ENCODE measurements around the gene DIS3. TPM values are rescaled to one million over a fixed set of nuclear protein-coding genes. Genes with fewer than 3 reads are reported as not detected.
A peak's percentile ranks its signal among the peaks of the same experiment; 100 is the strongest.

The DIS3 gene
- total and polyA plus RNA-seq, 2 of the 4 experiments (the other 2 are of a cell fraction): 19.3 to 33.3 TPM

DNA sequence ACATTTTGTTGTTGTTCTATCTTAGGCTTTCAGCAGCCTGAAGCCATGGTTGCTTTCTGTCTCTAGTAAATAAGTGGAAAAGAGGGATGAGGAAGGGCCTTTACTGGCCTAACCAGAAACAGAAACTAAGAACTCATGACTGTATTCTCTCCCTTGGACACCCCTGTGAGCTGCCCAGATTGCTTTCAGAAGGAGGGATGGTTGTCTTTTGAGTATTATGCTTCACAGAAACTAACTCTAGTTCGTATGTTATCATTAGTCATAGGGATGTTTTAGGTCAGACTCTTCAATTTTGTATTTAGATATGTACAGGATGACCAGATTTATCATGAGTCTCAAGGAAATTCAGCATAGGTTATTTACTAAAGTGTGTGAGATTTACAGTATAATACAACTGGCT is 36.4 kb downstream of the DIS3 start:
- Histone ChIP-seq H2BK15ac (ENCODE audit: low read depth, low read length) (no peak overlapping the region), H3K27ac (ENCODE audit: insufficient read depth, low read length) (no peak overlapping the region; the same call in 1 of the 2 replicates), H3K36me3 (ENCODE audit: control insufficient read depth, insufficient read depth, low read length) (peaks cover 5% of the 10 kb centered on the region; the same call in 1 of the 2 replicates), H2BK5ac (ENCODE audit: low read depth, low read length, poor library complexity, severe bottlenecking) (no peak overlapping the region), H3K14ac (replicated peaks; ENCODE audit: low read depth, low read length) (no peak overlapping the region), H4K5ac (ENCODE audit: low read depth, low read length) (no peak overlapping the region), H3K56ac (ENCODE audit: extremely low read depth, insufficient read depth, low read length) (no peak overlapping the region), H3K23ac (ENCODE audit: low read depth, low read length) (peak overlapping the region; percentile 72; the same call in 1 of the 2 replicates), H2BK20ac (ENCODE audit: low read depth, low read length) (no peak overlapping the region), H2AK5ac (ENCODE audit: low read depth, low read length) (no peak overlapping the region), H3K4me3 (ENCODE audit: insufficient read depth, low read depth, low read length) (no peak overlapping the region), H2BK120ac (ENCODE audit: low read depth, low read length) (no peak overlapping the region), H3K27me3 (ENCODE audit: control insufficient read depth, insufficient read depth, low read length) (no peaks in the 10 kb centered on the region), H2AFZ (replicated peaks; ENCODE audit: low read length, poor library complexity) (no peak overlapping the region), H3K79me1 (ENCODE audit: low read depth in 1 of 2, low read length in 2 of 2) (peaks cover 8 to 23% of the 10 kb centered on the region in 2 experiments), H3K18ac (ENCODE audit: low read depth, low read length) (no peak overlapping the region), H3K9me3 (ENCODE audit: control insufficient read depth, insufficient read depth, low read length) (no peaks in the 10 kb centered on the region), H3K9me1 (ENCODE audit: insufficient read depth, low read length) (no peaks in the 10 kb centered on the region), H4K20me1 (ENCODE audit: insufficient read depth, low read length) (no peaks in the 10 kb centered on the region), H3K4me1 (ENCODE audit: control insufficient read depth, insufficient read depth, low read length) (no peaks in the 10 kb centered on the region), H4K8ac (ENCODE audit: low read depth in 2 of 2, low read length in 2 of 2) (no peak overlapping the region), H3K4me2 (ENCODE audit: low read depth, low read length) (peak overlapping the region; percentile 44; the same call in 1 of the 2 replicates), H3K9ac (ENCODE audit: low read depth, low read length) (no peak overlapping the region), H3K4ac (ENCODE audit: low read depth, low read length) (no peak overlapping the region), H4K91ac (ENCODE audit: insufficient read depth, low read depth, low read length) (no peak overlapping the region), H2AK9ac (replicated peaks; ENCODE audit: low read depth, low read length, poor library complexity) (no peak overlapping the region)
- no TSS peak for BruUV-seq (replicated peaks)
- peak; percentile 47 for DNase-seq
- dilution Hi-C loops (cut with HindIII; ENCODE audit: low sequenced_read_pairs, unreplicated experiment) (no loop called here), intact Hi-C loops (cut with micrococcal nuclease) (no loop called here), in situ Hi-C loops (cut with MboI; ENCODE audit: low sequenced_read_pairs) (no loop called here)
- TF ChIP-seq FOS (IDR thresholded peaks at IDR 0.05; ENCODE audit: low read depth, low read length) (no peak), SMC3 (IDR thresholded peaks at IDR 0.05; ENCODE audit: low read depth, low read length) (no peak), RFX5 (IDR thresholded peaks at IDR 0.05; ENCODE audit: low read depth, low read length) (no peak), MAZ (IDR thresholded peaks at IDR 0.05; ENCODE audit: borderline replicate concordance, low read depth, low read length) (no peak), POLR2A (IDR thresholded peaks at IDR 0.05; ENCODE audit: low read depth, low read length) (no peak), RAD21 (IDR thresholded peaks at IDR 0.05; ENCODE audit: low read length) (no peak), CEBPB (IDR thresholded peaks at IDR 0.05; ENCODE audit: low read depth, low read length) (no peak), RCOR1 (IDR thresholded peaks at IDR 0.05; ENCODE audit: insufficient replicate concordance, low read length) (no peak), CHD1 (IDR thresholded peaks at IDR 0.05; ENCODE audit: low read depth, low read length) (no peak), MXI1 (IDR thresholded peaks at IDR 0.05; ENCODE audit: borderline replicate concordance, low read depth, low read length) (no peak), BHLHE40 (IDR thresholded peaks at IDR 0.05; ENCODE audit: low read depth, low read length) (no peak), NFE2L2 (IDR thresholded peaks at IDR 0.05; ENCODE audit: low read depth, low read length) (no peak)
- TF ChIP-seq, protein P1, sequence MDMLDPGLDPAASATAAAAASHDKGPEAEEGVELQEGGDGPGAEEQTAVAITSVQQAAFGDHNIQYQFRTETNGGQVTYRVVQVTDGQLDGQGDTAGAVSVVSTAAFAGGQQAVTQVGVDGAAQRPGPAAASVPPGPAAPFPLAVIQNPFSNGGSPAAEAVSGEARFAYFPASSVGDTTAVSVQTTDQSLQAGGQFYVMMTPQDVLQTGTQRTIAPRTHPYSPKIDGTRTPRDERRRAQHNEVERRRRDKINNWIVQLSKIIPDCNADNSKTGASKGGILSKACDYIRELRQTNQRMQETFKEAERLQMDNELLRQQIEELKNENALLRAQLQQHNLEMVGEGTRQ (IDR thresholded peaks at IDR 0.05; ENCODE audit: low read depth, low read length): no peak
- TF ChIP-seq, protein P2, sequence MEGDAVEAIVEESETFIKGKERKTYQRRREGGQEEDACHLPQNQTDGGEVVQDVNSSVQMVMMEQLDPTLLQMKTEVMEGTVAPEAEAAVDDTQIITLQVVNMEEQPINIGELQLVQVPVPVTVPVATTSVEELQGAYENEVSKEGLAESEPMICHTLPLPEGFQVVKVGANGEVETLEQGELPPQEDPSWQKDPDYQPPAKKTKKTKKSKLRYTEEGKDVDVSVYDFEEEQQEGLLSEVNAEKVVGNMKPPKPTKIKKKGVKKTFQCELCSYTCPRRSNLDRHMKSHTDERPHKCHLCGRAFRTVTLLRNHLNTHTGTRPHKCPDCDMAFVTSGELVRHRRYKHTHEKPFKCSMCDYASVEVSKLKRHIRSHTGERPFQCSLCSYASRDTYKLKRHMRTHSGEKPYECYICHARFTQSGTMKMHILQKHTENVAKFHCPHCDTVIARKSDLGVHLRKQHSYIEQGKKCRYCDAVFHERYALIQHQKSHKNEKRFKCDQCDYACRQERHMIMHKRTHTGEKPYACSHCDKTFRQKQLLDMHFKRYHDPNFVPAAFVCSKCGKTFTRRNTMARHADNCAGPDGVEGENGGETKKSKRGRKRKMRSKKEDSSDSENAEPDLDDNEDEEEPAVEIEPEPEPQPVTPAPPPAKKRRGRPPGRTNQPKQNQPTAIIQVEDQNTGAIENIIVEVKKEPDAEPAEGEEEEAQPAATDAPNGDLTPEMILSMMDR (conservative IDR thresholded peaks at IDR 0.05; ENCODE audit: low read depth, low read length): no peak
- TF ChIP-seq, protein P3, sequence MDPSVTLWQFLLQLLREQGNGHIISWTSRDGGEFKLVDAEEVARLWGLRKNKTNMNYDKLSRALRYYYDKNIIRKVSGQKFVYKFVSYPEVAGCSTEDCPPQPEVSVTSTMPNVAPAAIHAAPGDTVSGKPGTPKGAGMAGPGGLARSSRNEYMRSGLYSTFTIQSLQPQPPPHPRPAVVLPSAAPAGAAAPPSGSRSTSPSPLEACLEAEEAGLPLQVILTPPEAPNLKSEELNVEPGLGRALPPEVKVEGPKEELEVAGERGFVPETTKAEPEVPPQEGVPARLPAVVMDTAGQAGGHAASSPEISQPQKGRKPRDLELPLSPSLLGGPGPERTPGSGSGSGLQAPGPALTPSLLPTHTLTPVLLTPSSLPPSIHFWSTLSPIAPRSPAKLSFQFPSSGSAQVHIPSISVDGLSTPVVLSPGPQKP (IDR thresholded peaks at IDR 0.05; ENCODE audit: borderline replicate concordance, low read depth, low read length): no peak
- POLR2A ChIA-PET (ENCODE audit: unreplicated experiment): no interaction called here
- no CpG with 5 or more reads among the region's 1 CpG for WGBS, 2 experiments (ENCODE audit: extremely low coverage in 2 of 2, insufficient read length in 1 of 2)
- peak; percentile 80 for ATAC-seq (ENCODE audit: low read depth)
- CTCF ChIA-PET: no interaction called here
